Suppressor macrophage (primary cell): ENCODE results near the gene UBAC2.
A peak's percentile ranks its signal among the peaks of the same experiment; 100 is the strongest.
"Not testable (repeated sequence)": the region's sequence is repeated elsewhere in the genome, so short reads cannot be mapped to it uniquely, and the experiment has no call there.

ENCODE experiments used
- DNase-seq, 4 experiments: peaks; one replicate each; pipeline ENCODE4 v3.0.0-alpha.2; 2020 to 2022

The UBAC2 gene

GRCh38 chr13:99185606-99186005, 15.0 kb upstream of the UBAC2 start:
- DNase-seq, result no peak

- no peak for DNase-seq
Observed at GRCh38 chr13:99190147-99190985, 10.3 kb upstream of the UBAC2 start.

DNA sequence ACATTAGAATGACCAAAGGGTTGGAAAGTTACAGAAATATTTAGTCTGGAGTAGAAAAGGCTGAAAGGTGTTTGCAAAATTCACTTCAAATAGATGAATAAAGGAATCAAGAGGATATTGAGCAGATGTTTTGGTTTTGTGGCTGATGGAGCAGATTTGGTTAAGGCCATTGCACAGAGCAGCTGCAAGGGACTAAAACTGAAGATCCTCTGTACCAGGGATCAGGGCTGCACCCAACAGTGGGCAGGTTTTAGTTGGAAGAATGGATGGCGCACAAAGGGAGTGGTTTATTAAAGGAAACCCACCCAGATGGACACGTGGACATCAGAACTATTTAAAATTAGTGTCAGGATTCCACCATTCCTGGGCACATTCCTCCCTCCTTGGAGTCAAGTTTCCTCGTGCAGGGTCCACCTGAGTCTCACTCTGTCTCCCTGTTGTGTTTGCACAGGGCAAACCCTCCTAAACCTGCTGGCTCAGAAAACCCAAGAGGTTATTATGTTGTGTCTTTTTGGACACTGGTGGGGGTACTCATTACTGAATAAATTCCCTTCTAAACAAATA, 9.2 kb upstream of the UBAC2 start:
- no peak for DNase-seq

DNA sequence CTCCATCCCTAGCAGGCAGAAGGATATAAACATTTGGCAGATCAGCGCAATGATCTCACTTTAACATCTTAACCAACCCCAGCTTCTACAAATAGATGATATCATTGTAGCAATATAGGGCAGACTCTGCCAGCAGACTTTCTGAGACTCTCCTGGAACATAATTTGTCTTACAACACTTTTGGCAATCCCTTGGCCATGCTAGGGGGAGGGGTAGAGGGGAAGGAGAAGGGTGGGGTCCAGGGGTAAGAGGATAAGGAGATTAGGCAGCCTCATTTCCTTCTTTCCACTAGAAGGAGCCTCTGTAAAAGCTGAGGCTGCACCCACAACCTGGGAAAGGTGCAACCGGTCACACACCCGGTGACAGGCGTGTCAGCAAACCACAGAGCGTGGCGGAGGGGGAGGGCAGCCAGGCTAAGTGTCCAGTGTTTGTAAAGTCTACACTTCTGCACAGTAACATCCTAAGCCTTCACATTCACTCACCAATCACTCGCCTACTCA, 8.7 kb upstream of the UBAC2 start:
- DNase-seq, result no peak

GRCh38 chr13:99192480-99192879, 8.2 kb upstream of the UBAC2 start:
- DNase-seq, result no peak

DNA sequence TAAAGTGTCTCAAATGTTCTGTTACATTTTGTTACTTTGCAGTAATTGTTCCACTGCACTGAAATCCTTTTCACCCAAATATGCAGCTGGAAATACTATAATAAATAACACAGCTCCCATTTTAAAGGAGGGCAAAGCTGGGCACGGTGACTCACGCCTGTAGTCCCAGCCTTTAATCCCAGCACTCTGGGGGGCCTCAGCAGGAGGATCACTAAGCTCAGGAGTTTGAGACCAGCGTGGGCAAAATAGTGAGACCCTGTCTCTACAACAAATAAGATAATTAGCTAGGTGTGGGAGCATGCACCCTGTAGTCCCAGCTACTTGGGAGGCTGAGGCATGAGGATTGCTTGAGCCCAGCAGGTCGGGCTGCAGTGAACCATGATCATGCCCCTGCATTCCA, 7.5 kb upstream of the UBAC2 start:
- no peak for DNase-seq

- peak in 1 of 4 experiments; percentile 27 for DNase-seq
Observed at GRCh38 chr13:99196466-99197116, 4.1 kb upstream of the UBAC2 start.

DNA sequence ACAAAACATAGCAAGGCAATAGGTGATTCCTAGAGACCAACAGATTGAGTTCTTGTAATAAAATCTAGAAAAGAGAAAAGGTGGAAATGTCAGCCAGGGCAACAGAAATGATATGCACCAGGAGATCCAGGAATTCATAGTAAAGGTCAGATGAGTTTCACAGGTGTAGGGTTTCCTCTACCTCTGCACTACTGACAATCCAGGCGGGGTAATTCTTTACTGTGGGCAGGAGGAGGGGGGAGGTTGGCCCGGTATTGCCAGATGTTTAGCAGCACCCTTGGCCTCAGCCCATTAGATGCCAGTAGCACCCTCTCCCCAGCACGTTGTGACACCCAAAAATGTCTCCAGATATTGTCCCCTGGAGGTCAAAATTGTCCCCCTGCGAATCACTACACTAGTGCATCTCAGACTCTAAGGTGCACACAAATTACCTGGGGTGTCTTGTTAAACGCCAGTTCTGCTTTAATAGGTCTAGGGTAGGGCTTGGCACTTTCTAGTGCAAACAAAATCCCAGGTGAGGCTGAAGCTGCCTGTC, 3.5 kb upstream of the UBAC2 start:
- DNase-seq, result no peak

- no peak for DNase-seq
Observed at GRCh38 chr13:99199541-99200431, 868 bp upstream of the UBAC2 start.

DNA sequence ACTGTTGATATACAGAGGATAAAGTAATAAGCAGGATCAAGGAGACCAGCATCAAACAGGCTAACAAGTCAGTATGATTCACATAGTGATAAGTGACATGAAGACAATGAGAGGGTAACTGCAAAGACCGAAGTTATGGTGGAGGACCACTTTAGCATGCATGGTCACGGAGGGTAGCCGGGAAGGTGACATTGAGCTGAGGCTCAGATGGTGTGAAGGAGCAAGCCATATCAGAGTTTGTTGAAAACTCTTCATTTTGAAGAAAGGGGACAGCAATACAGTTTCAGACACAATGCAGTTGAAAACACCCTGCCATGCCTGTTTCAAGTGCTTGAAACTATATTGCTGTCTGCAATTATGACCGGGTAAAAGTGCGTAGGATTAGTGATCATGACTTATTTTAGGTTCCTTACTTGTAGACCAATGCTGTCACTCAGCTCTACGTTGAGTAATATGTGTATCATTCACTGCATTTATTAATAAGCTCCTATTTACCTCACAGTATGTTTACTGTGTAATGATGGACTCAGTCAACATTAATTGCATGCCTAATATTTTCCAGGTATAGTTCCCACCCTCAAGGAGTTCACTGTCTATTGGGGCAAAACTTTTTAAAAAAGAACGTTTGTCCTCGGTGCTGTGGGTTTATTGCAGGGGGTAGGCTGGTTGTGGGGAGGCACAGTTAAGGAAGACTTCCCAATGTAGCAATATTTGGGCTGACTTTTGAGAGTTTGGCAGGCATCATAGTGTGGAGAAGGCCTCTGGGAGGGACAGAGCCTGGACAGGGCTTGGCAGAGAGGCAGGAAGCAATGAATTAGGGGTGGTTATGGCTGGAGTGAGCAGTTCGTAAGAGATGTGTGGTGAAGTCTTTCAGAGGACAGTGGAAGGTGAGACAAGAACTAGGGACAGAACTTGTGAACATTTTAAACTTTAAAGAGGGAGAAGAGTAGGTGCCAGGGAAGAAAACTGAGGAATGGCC, 3.2 kb downstream of the UBAC2 start:
- DNase-seq, result peak in 1 of 4 experiments; percentile 49

DNA sequence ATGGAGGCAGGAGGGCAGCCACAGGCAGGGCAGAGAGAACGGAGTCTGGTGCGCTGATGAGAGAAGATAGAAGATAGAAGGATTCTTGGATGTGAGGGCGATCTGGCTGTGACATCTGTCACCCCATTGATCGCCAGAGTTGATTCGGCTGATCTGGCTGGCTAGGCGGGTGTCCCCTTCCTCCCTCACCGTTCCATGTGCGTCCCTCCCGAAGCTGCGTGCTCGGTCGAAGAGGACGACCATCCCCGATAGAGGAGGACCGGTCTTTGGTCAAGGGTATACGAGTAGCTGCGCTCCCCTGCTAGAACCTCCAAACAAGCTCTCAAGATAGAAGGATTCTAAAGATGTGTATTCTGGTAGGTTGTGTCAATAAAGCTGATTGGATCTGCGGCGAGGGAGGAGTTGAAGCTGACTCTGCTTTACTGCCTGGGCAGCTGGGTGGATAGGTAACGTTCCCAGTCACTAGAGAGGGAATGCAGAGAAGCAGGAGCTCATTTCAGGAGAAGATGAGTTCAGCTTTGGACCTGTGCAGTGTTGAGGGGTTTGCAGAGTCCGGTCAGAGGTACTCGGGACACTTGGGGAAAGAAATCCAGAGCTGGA, 5.1 kb downstream of the UBAC2 start:
- no peak for DNase-seq

DNA sequence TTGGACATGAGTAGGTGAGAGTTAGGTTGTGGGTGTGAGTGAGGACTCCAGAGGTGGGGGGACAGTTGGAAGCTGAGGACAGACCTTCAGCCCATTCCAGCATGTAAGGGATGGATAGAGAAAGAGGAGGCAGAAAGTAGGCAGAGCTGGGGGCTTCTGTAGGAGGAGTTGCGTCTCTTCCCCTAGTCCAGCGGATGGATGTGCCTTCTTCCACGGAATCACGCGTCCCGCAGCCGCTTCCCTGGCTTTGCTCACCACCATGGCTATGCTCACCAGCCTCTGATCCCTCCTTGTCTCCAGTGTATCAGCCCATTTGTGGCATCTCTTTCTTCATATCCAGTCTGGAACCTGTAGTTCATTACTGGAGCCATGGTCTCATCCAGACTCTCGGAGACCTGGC, 5.6 kb downstream of the UBAC2 start:
- no peak for DNase-seq

DNA sequence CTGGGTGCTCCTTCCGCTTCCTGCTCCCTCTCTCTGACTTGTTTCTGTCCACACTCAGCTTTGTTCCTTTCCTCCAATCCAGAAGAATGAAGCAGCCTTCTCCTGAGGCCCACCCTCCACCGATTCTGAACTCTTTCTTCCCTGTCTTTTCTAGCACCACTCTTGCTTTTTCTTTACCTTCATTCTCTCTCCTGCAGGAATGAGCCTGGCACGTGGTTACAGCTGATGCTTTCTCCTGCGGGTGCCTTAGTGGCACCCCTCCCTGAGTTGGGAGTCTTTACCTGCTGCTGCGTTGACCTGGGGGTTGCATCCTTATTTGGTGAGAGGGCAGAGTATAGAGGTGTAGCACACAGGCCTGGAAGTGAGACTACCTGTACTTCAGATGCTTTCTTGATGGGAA, 6.2 kb downstream of the UBAC2 start:
- DNase-seq, result no peak

GRCh38 chr13:99207511-99207910, 6.9 kb downstream of the UBAC2 start:
- DNase-seq, result no peak

- DNase-seq, result no peak
Observed at GRCh38 chr13:99208185-99208584, 7.5 kb downstream of the UBAC2 start.

DNA sequence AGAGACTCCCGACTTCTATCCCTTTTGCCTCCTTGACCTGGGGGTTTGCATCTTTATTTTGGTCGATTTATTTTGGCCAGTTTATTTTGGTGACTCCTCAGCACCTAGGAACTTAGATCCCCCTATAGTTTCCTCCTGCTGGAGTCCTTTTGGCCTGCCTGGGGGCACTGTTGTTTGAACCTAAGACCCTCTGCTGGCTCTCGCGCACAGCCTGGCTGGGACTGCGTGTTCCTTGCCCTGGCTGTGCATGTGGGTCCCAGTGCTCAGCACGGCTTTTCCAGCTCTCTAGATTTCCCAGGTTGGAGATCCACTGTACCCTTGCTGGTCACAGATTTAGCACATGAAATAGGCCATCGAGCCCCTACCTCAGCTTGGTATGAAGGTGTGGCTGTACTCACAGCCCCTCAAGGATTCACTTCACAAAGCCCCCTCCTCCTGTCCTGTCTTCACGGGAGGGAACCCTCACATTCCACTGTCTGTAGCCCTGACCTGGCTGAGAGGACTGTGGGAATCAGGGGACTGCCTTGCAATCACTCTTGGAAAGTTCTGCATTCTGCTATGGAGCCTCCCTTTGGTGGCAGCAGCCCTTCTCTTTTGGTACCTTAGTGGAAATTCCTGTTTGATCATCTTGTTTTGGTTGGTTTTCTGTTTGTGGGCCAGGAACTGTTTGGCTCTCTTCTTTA, 8.3 kb downstream of the UBAC2 start:
- no peak for DNase-seq

DNA sequence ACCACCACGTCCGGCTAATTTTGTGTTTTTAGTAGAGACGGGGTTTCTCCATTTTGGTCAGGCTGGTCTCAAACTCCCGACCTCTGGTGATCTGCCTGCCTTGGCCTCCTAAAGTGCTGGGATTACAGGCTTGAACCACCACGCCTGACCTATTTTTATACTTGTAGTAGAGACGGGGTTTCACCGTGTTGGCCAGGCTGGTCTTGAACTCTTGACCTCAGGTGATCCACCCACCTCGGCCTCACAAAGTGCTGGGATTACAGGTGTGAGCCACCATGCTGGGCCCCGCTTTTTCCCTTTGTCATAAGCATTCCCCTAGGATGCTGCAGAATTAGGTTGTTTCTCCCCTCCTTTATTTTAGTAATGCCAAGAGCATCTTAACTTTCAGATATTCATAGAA, 10.0 kb downstream of the UBAC2 start:
- DNase-seq, result not testable (repeated sequence)

- DNase-seq, result no peak
Observed at GRCh38 chr13:99211421-99212035, 10.9 kb downstream of the UBAC2 start.

DNA sequence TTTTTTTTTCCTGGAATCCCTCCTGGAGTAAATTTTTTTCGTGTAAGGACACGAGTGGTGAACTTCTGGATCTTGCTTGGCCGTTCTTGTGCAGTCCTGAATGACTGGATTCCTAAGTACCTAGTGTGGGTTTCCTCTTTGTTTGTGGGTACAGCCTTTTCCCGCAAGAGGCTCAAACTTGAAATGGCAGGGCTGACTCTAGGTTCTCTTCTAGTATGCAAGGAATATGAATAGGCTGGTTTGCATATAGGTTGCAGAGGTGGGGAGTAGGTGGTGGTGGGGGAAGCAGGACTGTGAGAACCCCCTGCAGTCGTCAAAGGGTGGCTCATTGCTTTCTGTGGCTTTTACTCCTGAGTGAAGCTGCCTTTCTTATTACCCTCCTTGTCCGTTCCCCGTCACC, 13.6 kb downstream of the UBAC2 start:
- DNase-seq, result no peak

GRCh38 chr13:99214731-99215130, 14.1 kb downstream of the UBAC2 start:
- DNase-seq, result no peak
